K562 (cell line): ENCODE results near the gene CHST8. TPM values are rescaled to one million over a fixed set of nuclear protein-coding genes. Genes with fewer than 3 reads are reported as not detected.

ENCODE experiments used
- CUX1 ChIP-seq: fragments of 200-800 bp; sonication (Bioruptor generic); IDR thresholded peaks from 2 replicates; pipeline ENCODE4 v1.6.1; 2016; ENCODE audit warnings: missing genetic modification characterization, missing compliant biosample characterization
- POLR2AphosphoS5 ChIP-seq: IDR thresholded peaks from 2 replicates; pipeline ENCODE4 v1.6.1; 2011; ENCODE audit warnings: mild to moderate bottlenecking, low read depth, low read length, moderate library complexity; ENCODE audit not compliant: control insufficient read depth, insufficient read depth
- RERE ChIP-seq: sonication (generic); formaldehyde crosslinking; IDR thresholded peaks from 2 replicates; pipeline ENCODE4 v1.8.0; 2023; ENCODE audit warnings: missing genetic modification reagents, mild to moderate bottlenecking, borderline replicate concordance
- ZNF140 ChIP-seq: fragments of 250-450 bp; sonication (Bioruptor Pico); IDR thresholded peaks from 2 replicates; pipeline ENCODE4 v1.8.0; 2021; ENCODE audit warnings: moderate library complexity, mild to moderate bottlenecking, inconsistent platforms
- ZNF639 ChIP-seq, 2 experiments: fragments of 200-800 bp in 1 of 2; sonication (Bioruptor generic) in 1 of 2; sonication (generic) in 1 of 2; formaldehyde crosslinking in 1 of 2; IDR thresholded peaks in 1 of 2; conservative IDR thresholded peaks in 1 of 2; 2 replicates each; pipeline versions ENCODE4 v1.5.0 to v1.6.1; 2016 to 2020; ENCODE audit warnings: missing compliant biosample characterization in 1 of 2, missing genetic modification characterization in 1 of 2, missing genetic modification reagents in 1 of 2
- polyA plus RNA-seq, 8 experiments: library from polyadenylated mRNA; depleted of rRNA in 4 of 8; stranded (reverse) in 5 of 8; unstranded in 3 of 8; fragments of >200 nt; fragmentation: Nextera tagmentation in 2 of 8; fragmentation: Illumina TruSeq in 1 of 8; extraction: Ambion mirVana in 2 of 8; extraction: Trizol in 1 of 8; gene quantifications; 2 replicates each; pipeline versions ENCODE4 v1.2.1 to v1.2.3, GENCODE V29; 2011 to 2014; ENCODE audit warnings: inconsistent platforms in 1 of 8, missing spikeins in 1 of 8
- total RNA-seq, 7 experiments: library from RNA; depleted of rRNA in 6 of 7; stranded (reverse); fragments of >200 nt in 6 of 7; fragmentation: Illumina TruSeq in 2 of 7; extraction: Trizol in 2 of 7; gene quantifications; 2 replicates each; pipeline versions ENCODE4 v1.2.1 to v1.2.3, GENCODE V29; 2011 to 2021; ENCODE audit warnings: low replicate concordance in 1 of 7

Gene CHST8
- total and polyA plus RNA-seq, 9 of the 15 experiments (the other 6 are each of a cell fraction or from before 2014, with no cell fraction given) = 0.11 TPM; not detected in 8

- TF ChIP-seq ZNF639 (CRISPR knock-in tag; conservative IDR thresholded peaks at IDR 0.05 in 1 of 2, IDR thresholded peaks at IDR 0.05 in 1 of 2) (no peak), CUX1 (CRISPR knock-in tag) (no peak), POLR2AphosphoS5 (no peak), ZNF140 (CRISPR knock-in tag) (no peak), RERE (CRISPR knock-in tag) (no peak)
These were observed 77.1 kb downstream of the CHST8 start (continued) for GRCh38 chr19:33698576-33699435.
